ENCODE results near the gene PLCD3.

GRCh38 chr17:45104029-45104428 is 28.3 kb downstream of the PLCD3 start:
- TF ChIP-seq REST (IDR thresholded peaks at IDR 0.05; ENCODE audit: insufficient read depth in 1 of 2, low read depth in 2 of 2, low read length in 2 of 2) (no peak), POLR2AphosphoS5 (IDR thresholded peaks at IDR 0.05; ENCODE audit: low read depth, low read length) (0 out of 2 replicates have a peak, but pooled peaks have one; percentile 13), SIN3A (IDR thresholded peaks at IDR 0.05; ENCODE audit: borderline replicate concordance, insufficient read depth, low read length) (no peak), TAF1 (IDR thresholded peaks at IDR 0.05; ENCODE audit: borderline replicate concordance, insufficient read depth, low read length) (no peak), FOXP2 (optimal IDR thresholded peaks at IDR 0.05; ENCODE audit: borderline replicate concordance, extremely low read depth, extremely low read length, insufficient read depth) (no peak)

Measured in PFSK-1 (cell line).